K562 (cell line): ENCODE results near the gene SPRED2. TPM values are rescaled to one million over a fixed set of nuclear protein-coding genes. Genes with fewer than 3 reads are reported as not detected.

Experiments used
- CHAMP1 ChIP-seq: fragments of 450-650 bp; IDR thresholded peaks from 2 replicates; pipeline ENCODE4 v1.6.1; 2016; ENCODE audit warnings: mild to moderate bottlenecking
- FOXA3 ChIP-seq, 2 experiments: fragments of 450-650 bp in 1 of 2; sonication (generic) in 1 of 2; formaldehyde crosslinking; IDR thresholded peaks in 1 of 2; conservative IDR thresholded peaks in 1 of 2; 2 replicates each; pipeline versions ENCODE4 v1.4.0 to v1.8.0; 2020 to 2022; ENCODE audit warnings: mild to moderate bottlenecking in 2 of 2, missing genetic modification reagents in 1 of 2
- MAX ChIP-seq: sonication (generic); formaldehyde crosslinking; IDR thresholded peaks from 2 replicates; pipeline ENCODE4 v1.9.0; 2022; ENCODE audit warnings: mild to moderate bottlenecking, missing genetic modification reagents
- RFX1 ChIP-seq: fragments of 450-650 bp; IDR thresholded peaks from 2 replicates; pipeline ENCODE4 v1.6.1; 2016; ENCODE audit warnings: mild to moderate bottlenecking, moderate library complexity
- YY1 ChIP-seq, 3 experiments: IDR thresholded peaks; 2 replicates each; pipeline ENCODE4 v1.6.1; 2011; ENCODE audit warnings: low read length in 2 of 3, mild to moderate bottlenecking in 2 of 3, moderate library complexity in 2 of 3, borderline replicate concordance in 1 of 3, control low read depth in 1 of 3, low read depth in 1 of 3; ENCODE audit not compliant: insufficient read depth in 3 of 3, insufficient replicate concordance in 2 of 3, control insufficient read depth in 1 of 3, insufficient read length in 1 of 3; ENCODE audit errors: extremely low read depth in 1 of 3
- ZBTB11 ChIP-seq, 3 experiments: fragments of 200-800 bp in 1 of 3; fragments of 250-450 bp in 1 of 3; fragments of 450-650 bp in 1 of 3; sonication (Bioruptor Pico) in 1 of 3; sonication (Bioruptor generic) in 1 of 3; formaldehyde crosslinking in 1 of 3; IDR thresholded peaks; 2 replicates each; pipeline versions ENCODE4 v1.6.1 to v1.8.0; 2016 to 2022; ENCODE audit warnings: mild to moderate bottlenecking in 2 of 3, missing genetic modification characterization in 2 of 3, missing compliant biosample characterization in 1 of 3, moderate library complexity in 1 of 3
- ZKSCAN3 ChIP-seq: fragments of 250-450 bp; sonication (Bioruptor Pico); IDR thresholded peaks from 2 replicates; pipeline ENCODE4 v1.4.0; 2020
- ZNF551 ChIP-seq: fragments of 250-450 bp; sonication (Bioruptor Pico); IDR thresholded peaks from 2 replicates; pipeline ENCODE4 v1.5.0; 2021; ENCODE audit warnings: mild to moderate bottlenecking, moderate library complexity
- ZNF586 ChIP-seq: fragments of 450-650 bp; formaldehyde crosslinking; conservative IDR thresholded peaks from 2 replicates; pipeline ENCODE4 v1.4.0; 2020; ENCODE audit warnings: mild to moderate bottlenecking, moderate library complexity
- polyA plus RNA-seq, 8 experiments: library from polyadenylated mRNA; depleted of rRNA in 4 of 8; stranded (reverse) in 5 of 8; unstranded in 3 of 8; fragments of >200 nt; fragmentation: Nextera tagmentation in 2 of 8; fragmentation: Illumina TruSeq in 1 of 8; extraction: Ambion mirVana in 2 of 8; extraction: Trizol in 1 of 8; gene quantifications; 2 replicates each; pipeline versions ENCODE4 v1.2.1 to v1.2.3, GENCODE V29; 2011 to 2014; ENCODE audit warnings: inconsistent platforms in 1 of 8, missing spikeins in 1 of 8
- total RNA-seq, 7 experiments: library from RNA; depleted of rRNA in 6 of 7; stranded (reverse); fragments of >200 nt in 6 of 7; fragmentation: Illumina TruSeq in 2 of 7; extraction: Trizol in 2 of 7; gene quantifications; 2 replicates each; pipeline versions ENCODE4 v1.2.1 to v1.2.3, GENCODE V29; 2011 to 2021; ENCODE audit warnings: low replicate concordance in 1 of 7
- TF ChIP-seq, protein P1 (sequence below), 2 experiments: fragments of 450-650 bp in 1 of 2; sonication (generic) in 1 of 2; formaldehyde crosslinking in 1 of 2; IDR thresholded peaks; 2 replicates each; pipeline versions ENCODE4 v1.7.1 to v1.9.0; 2016 to 2022; ENCODE audit warnings: inconsistent platforms in 1 of 2, mild to moderate bottlenecking in 1 of 2, missing genetic modification reagents in 1 of 2

Gene SPRED2
- total and polyA plus RNA-seq, 9 of the 15 experiments (the other 6 are each of a cell fraction or from before 2014, with no cell fraction given) = 4.6 to 50.8 (median 14.1) TPM

DNA sequence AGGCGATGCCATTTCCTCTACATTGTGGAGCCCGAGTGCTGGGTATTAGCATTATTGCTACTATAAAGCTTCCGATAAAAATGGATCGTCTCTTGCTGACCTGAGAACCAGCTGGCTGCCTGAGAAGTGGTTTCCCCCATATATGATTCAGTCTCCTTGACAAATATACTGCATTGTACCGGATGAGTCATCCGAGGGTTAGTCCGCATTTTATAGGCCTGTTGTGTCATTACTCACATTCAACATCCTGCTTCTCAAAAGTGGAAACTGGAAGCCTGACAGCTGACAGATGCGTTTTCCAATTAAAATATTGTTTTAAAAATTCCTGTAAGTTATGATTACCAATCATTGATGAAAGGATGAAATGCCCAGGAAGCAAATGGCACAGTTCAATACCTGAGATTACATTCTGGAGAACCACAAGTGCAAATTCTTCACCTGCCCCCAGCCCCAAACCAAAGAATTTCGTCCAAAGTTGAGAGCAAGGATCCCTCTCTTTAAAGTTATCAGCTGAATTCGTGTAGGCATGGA lies 65.7 kb downstream of the SPRED2 start (continued):
- TF ChIP-seq, protein P1, sequence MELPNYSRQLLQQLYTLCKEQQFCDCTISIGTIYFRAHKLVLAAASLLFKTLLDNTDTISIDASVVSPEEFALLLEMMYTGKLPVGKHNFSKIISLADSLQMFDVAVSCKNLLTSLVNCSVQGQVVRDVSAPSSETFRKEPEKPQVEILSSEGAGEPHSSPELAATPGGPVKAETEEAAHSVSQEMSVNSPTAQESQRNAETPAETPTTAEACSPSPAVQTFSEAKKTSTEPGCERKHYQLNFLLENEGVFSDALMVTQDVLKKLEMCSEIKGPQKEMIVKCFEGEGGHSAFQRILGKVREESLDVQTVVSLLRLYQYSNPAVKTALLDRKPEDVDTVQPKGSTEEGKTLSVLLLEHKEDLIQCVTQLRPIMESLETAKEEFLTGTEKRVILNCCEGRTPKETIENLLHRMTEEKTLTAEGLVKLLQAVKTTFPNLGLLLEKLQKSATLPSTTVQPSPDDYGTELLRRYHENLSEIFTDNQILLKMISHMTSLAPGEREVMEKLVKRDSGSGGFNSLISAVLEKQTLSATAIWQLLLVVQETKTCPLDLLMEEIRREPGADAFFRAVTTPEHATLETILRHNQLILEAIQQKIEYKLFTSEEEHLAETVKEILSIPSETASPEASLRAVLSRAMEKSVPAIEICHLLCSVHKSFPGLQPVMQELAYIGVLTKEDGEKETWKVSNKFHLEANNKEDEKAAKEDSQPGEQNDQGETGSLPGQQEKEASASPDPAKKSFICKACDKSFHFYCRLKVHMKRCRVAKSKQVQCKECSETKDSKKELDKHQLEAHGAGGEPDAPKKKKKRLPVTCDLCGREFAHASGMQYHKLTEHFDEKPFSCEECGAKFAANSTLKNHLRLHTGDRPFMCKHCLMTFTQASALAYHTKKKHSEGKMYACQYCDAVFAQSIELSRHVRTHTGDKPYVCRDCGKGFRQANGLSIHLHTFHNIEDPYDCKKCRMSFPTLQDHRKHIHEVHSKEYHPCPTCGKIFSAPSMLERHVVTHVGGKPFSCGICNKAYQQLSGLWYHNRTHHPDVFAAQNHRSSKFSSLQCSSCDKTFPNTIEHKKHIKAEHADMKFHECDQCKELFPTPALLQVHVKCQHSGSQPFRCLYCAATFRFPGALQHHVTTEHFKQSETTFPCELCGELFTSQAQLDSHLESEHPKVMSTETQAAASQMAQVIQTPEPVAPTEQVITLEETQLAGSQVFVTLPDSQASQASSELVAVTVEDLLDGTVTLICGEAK (IDR thresholded peaks at IDR 0.05) = no peak
- TF ChIP-seq, protein P1 (CRISPR knock-in tag; IDR thresholded peaks at IDR 0.05) = no peak
- TF ChIP-seq CHAMP1 (no peak), RFX1 (peak; percentile 30; the same call in 1 of the 2 replicates), ZNF586 (CRISPR knock-in tag) (no peak), FOXA3 (CRISPR knock-in tag; conservative IDR thresholded peaks at IDR 0.05 in 1 of 2, IDR thresholded peaks at IDR 0.05 in 1 of 2) (no peak), ZNF551 (no peak), YY1 (IDR thresholded peaks at IDR 0.05; ENCODE audit: borderline replicate concordance in 1 of 3, control insufficient read depth in 1 of 3, extremely low read depth in 1 of 3, insufficient read depth in 3 of 3, insufficient read length in 1 of 3, insufficient replicate concordance in 2 of 3, low read depth in 1 of 3, low read length in 2 of 3) (peak in 1 of 3 experiments; percentile 31), MAX (CRISPR knock-in tag) (no peak), ZBTB11 (CRISPR knock-in tag; IDR thresholded peaks at IDR 0.05) (no peak), ZKSCAN3 (no peak)
